AG04449 (cell line): Measurements from ENCODE around the gene PSD.

Experiments used
- CTCF ChIA-PET: fragments of 350-600 bp; formaldehyde crosslinking; extraction: SDS; loops from one replicate; lab custom pipeline; 2021; ENCODE audit warnings: antibody characterized with exemption; lab: Yijun Ruan, JAX
- POLR2A ChIA-PET: fragments of 400-600, 350-600 bp; formaldehyde crosslinking; extraction: SDS; loops from one replicate; lab custom pipeline; 2020; ENCODE audit warnings: antibody characterized with exemption, inconsistent platforms; lab: Yijun Ruan, JAX
- DNase-seq: peaks from one replicate; pipeline ENCODE4 v3.0.0-alpha.2; 2010; ENCODE audit warnings: low read depth, low spot score
- H3K4me3 ChIP-seq: 2 replicates; pipeline ENCODE4 v1.5.1; 2011; ENCODE audit warnings: low read depth, mild to moderate bottlenecking, control low read depth, low read length
- TF ChIP-seq, protein P1 (sequence below): IDR thresholded peaks from one replicate; pipeline ENCODE4 v1.5.1; 2011; ENCODE audit warnings: mild to moderate bottlenecking, moderate library complexity, low read length, control low read depth, inconsistent platforms; ENCODE audit not compliant: insufficient read depth; ENCODE audit errors: missing control alignments

Gene PSD

DNA sequence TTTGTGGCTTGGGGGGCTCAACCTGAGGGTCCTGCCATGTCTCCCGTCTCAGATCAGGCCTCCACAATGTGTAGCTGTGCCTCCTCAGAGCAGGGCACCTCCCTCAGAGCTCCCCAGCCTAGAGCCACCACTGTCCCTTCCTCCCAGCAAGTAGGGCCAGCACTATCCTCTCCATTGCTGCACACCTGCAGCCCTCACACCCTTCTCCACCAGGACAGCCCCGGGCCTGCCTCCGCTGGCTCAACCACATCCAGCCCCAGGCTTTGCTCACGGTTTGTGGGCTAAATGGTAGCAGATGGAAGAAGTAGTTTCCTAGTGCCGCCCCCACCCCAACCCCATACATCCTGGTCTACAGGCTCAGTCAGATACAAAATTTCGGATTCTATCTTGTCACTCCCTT, 13.0 kb downstream of the PSD start:
- POLR2A ChIA-PET = interaction anchor here (1.2 kb wide), 1 partner anchor 15 kb away, joined by 5 read pairs; the partner anchor contains the start of gene FBXL15
- H3K4me3 ChIP-seq = no peak overlapping the region
- CTCF ChIA-PET = interaction anchor here (0.7 to 16.2 kb wide), 9 partner anchors 8 to 236 kb away, joined by 4 to 407 read pairs (median 8); partner anchors contain the start of genes ELOVL3, FBXL15 and NFKB2
- DNase-seq = no peak
- TF ChIP-seq, protein P1, sequence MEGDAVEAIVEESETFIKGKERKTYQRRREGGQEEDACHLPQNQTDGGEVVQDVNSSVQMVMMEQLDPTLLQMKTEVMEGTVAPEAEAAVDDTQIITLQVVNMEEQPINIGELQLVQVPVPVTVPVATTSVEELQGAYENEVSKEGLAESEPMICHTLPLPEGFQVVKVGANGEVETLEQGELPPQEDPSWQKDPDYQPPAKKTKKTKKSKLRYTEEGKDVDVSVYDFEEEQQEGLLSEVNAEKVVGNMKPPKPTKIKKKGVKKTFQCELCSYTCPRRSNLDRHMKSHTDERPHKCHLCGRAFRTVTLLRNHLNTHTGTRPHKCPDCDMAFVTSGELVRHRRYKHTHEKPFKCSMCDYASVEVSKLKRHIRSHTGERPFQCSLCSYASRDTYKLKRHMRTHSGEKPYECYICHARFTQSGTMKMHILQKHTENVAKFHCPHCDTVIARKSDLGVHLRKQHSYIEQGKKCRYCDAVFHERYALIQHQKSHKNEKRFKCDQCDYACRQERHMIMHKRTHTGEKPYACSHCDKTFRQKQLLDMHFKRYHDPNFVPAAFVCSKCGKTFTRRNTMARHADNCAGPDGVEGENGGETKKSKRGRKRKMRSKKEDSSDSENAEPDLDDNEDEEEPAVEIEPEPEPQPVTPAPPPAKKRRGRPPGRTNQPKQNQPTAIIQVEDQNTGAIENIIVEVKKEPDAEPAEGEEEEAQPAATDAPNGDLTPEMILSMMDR = no peak

DNA sequence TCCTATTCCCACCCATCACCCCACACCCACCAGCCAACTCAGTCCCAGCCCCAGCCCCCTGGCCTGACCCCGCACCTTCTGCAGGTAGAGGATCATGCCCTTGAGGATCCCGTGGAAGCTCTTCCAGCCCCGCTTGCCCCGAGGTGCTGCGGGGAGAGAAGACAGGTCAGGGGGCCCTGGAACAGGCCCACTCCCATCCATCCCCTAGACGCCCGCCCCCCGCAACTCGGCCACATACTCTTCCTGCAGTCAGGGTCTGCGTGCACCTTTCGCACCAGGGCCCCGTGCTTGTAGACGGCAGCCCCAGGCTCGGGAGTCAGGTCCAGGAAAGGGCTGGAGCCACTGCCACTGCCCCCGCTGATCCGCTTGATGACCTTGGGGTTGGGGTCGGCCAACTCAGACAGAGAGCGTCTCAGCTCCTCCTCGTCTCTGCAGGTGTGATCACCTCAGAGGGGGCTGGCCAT, 13.4 kb downstream of the PSD start:
- DNase-seq = no peak
- CTCF ChIA-PET = interaction anchor here (0.9 to 16.2 kb wide), 12 partner anchors 9 to 236 kb away, joined by 3 to 407 read pairs (median 6); partner anchors contain the start of genes ELOVL3 and NFKB2
- POLR2A ChIA-PET = interaction anchor here (1.2 to 1.4 kb wide), 2 partner anchors 16 to 19 kb away, joined by 3 to 5 read pairs; partner anchors contain the start of gene FBXL15
- TF ChIP-seq, protein P1 = no peak
- H3K4me3 ChIP-seq = no peak overlapping the region

DNA sequence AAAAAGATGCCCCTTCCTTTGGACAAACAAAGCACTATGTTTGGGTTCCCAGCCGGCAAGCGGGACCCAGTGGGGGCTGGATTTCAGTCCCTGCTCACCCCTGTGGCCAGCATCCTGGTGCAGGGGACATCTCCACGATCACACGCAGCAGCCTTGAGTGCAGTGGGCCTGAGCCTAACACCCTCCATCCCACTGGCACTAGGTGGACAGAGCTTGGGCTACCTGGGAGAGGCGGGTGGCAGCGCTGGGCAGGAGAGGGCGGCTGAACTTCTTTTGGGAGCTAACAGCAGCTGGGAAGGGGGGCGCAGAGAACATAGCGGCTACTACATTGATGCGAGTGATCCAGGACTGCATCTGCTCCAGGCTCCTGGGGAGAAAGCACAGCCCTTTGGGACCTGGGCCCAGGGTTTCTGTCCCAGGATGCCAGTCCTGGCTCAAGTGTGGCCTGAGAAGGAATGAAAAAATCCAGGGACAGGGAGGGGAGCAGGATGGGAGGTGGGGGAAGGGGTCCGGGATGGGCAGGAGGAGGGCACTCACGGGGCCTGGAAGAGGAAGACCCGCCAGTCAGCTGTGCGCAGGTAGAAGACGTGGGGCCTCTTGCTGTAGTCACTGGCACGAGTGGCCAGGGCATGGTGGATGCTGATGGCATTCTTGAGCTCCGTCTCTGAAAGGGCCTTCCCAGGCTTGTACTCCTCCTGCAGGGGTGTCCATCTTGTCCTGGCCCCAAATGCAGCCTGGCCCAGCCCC, 14.1 kb downstream of the PSD start:
- DNase-seq = no peak
- POLR2A ChIA-PET = interaction anchor here (1.2 to 1.4 kb wide), 2 partner anchors 17 to 19 kb away, joined by 3 to 5 read pairs; partner anchors contain the start of gene FBXL15
- H3K4me3 ChIP-seq = no peak overlapping the region
- TF ChIP-seq, protein P1 = no peak
- CTCF ChIA-PET = interaction anchor here (0.5 to 16.2 kb wide), 17 partner anchors 7 to 235 kb away, joined by 3 to 407 read pairs (median 6); partner anchors contain the start of genes ELOVL3, FBXL15 and NFKB2

DNA sequence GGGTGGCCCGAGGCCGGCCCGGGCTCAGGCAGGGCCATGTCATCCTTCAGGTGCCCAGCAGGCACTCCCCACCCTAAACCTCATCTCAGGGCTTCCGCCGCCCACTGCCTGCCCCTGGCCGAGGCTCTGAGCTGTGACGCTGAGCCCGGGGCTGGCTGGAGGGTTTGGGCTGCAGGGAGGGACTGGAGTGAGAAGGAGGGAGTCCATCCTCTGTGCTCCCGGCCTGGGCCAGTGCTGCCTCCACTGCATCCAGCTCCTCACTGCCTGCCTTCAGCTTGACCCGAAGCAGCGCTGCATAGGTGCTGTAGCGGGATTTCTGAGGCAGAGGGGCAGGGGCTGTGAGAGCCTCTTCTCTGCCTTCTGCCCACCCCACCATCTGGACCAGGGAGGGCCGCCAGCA, 15.5 kb downstream of the PSD start:
- TF ChIP-seq, protein P1 = no peak
- POLR2A ChIA-PET = no interaction called here
- DNase-seq = no peak
- no peak overlapping the region for H3K4me3 ChIP-seq
- CTCF ChIA-PET = interaction anchor here (0.6 to 16.2 kb wide), 20 partner anchors 9 to 246 kb away, joined by 3 to 407 read pairs (median 4); partner anchors contain the start of genes ELOVL3, FBXL15 and NFKB2

DNA sequence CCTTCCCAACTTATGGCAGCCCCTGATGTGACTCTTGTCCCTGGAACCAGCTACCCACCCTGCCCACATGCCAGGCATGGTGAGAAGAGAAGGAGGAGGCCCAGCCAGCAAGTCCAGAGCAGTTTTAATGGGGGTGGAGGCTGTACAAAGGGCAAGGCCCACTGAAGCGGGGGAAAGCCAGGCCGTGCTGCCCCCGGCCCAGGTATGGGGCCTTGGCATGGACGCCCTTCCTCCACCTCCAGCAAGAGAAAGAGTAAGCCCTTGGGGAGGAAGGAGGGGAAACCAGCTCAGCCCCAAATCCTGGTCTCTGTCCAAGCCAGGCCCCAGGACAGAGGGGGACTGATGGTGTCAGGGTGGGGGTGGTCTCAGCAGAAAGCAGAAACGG, 16.1 kb downstream of the PSD start:
- no peak for DNase-seq
- ChIA-PET CTCF (interaction anchor here (1.0 to 16.2 kb wide), 16 partner anchors 9 to 234 kb away, joined by 3 to 407 read pairs (median 6); partner anchors contain the start of genes ELOVL3, FBXL15 and PSD), POLR2A (no interaction called here)
- TF ChIP-seq, protein P1 = no peak
- no peak overlapping the region for H3K4me3 ChIP-seq
